ENCODE results near the gene KIF6.

KIF6 gene

GRCh38 chr6:39657355-39658135, 67.7 kb downstream of the KIF6 start:
- DNase-seq (ENCODE audit: low read depth), result no peak

DNA sequence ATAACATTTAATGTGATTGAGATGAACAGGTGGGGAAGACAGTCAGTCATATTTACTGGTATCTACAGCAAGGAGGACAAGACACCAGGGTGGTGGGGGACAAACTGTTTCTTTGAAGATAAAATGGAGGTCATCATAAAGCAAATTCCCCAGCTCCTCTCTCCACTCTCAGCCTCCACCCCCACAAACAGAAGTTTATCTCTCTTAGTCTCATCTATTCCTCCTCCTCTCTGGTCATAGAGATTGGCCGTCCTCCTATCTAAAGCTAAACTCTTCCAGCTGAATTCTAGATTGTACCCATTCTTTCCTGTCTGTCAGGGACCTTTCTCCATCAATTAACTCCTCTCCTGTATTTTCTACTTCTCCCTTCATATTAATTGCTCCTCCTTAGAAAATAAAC, 71.1 kb downstream of the KIF6 start:
- DNase-seq (ENCODE audit: low read depth), result no peak

DNA sequence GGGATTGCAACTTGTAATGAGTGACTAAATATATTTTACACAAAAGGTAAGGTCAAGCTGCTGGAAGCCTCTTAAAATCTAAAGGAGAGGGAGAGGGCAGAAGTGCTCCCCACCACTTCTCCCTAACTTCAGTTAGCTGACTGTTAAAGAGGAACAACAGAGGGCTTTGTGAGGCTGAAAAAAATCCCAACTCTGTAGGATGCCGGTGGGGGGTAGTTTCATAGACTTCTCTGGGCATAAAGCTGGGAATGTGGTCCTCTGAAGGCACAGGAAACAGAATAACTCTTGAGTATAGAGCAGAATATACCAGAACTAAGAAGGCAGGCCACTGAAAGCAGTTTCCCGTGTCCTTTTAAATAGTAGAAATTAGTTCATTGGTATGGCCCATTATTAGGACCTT, 71.6 kb downstream of the KIF6 start:
- DNase-seq (ENCODE audit: low read depth), result no peak

GRCh38 chr6:39649996-39650395, 75.2 kb downstream of the KIF6 start:
- no peak for DNase-seq (ENCODE audit: low read depth)

DNA sequence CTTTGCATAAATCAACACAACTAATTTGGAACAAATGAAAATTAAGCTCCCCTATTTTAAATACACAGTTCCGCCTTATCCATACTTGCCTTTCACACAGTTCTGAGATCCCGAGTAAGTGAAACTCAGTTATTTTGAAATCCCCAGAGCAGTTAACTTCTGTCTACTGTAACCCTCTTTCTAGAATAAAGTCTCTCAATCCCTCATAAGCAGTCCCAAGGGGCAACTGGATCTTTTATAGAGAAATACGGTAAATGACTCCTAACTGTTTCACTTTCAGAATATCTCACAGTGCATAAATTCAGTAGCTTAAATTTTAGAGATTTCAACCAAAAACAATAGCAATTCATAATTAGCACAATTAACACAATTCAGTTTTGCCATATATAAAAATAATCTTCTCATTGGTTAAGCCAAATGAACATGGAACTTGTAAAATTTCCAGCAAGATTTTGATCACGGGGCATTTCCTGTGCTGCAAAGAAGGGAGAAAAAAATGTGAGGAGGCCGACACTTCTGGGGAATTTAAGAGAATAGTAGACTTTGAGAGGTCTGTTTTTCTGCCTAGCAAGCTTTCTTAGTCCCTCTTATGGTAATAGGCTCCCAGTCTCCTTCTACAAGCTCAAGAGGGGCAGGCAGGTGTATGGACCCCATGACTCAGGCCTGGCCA, 78.3 kb downstream of the KIF6 start:
- no peak for DNase-seq (ENCODE audit: low read depth)

DNA sequence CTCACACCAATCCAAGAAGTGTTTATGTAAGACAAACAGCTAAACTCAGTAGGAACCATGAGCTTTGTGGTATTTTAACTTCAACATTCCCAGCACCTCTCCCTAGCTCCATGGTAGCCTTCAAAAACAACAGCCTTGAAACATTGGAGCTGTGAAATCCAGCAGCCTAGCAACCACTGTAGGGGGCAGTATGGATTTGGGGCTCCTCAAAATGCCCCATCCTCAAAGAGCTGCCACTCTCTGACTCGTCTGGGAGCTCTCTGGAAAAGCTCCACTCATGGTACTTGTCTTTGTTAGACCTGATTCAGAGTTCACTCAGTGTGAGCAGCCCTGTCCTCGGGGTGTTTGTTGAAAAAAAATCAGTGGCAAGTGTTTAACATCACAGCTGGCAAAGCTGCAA, 82.9 kb downstream of the KIF6 start:
- no peak for DNase-seq (ENCODE audit: low read depth)

GRCh38 chr6:39638126-39638822, 86.9 kb downstream of the KIF6 start:
- no peak for DNase-seq (ENCODE audit: low read depth)

GRCh38 chr6:39634646-39635341, 90.4 kb downstream of the KIF6 start:
- no peak for DNase-seq (ENCODE audit: low read depth)

DNA sequence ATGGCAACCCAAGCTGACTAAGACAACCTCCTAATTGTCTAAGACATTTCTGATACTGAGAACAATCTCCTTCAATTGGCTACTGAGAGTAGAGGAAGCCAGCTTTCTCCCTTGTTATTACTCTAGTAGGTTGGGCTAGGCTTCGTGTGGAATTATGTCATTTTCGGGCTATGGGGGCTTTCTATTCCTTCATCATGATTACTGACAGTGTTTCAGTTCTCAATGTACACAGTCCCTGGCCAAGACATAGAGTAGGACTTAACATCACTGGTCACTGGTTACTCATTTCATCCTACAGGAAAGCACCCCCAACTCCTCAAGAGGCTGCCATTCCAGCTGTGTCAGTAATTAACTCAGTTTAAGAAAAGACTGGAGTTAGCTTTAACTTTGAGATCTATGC, 100.0 kb downstream of the KIF6 start:
- DNase-seq (ENCODE audit: low read depth), result no peak

GRCh38 chr6:39623750-39624149, 101.5 kb downstream of the KIF6 start:
- DNase-seq (ENCODE audit: low read depth), result no peak

- no peak for DNase-seq (ENCODE audit: low read depth)
These were observed 107.7 kb downstream of the KIF6 start for GRCh38 chr6:39617520-39617919.

DNA sequence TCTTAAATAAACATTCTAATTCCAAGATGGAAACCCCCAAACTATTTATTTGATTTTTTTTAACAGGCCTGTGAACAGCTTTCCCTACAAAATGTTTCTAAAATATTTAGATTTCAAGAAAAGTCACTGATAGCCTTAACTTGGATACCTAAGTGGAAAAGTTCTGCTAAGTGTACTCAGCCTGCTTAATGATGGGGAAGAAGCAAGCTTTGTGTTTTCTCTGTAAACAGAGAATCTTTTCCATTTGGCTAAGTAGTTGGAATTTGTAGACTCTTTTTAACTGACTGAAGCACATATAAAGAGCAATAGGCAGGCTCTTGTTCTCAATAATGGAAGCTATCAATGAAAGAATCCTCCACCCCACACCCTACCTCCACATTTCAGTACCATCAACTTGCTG, 108.2 kb downstream of the KIF6 start:
- no peak for DNase-seq (ENCODE audit: low read depth)

DNA sequence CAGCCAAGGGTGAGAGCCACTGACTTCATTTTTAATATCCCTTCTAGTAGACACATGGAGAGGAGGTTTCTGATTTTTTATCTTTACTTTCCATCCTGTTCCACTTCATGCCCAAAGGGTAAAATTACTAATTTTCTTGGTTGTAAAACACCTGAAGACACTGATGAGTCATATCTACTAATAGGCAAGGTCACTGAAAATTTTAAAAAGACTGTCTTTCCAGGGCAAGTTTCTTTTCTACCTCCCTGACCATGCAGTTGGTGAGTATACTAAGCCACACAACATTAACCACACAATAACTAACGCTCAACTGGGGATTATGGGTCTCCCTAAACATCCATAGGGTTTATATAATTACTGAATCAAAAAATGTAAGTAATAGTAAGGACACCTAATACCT, 109.6 kb downstream of the KIF6 start:
- DNase-seq (ENCODE audit: low read depth), result no peak

DNA sequence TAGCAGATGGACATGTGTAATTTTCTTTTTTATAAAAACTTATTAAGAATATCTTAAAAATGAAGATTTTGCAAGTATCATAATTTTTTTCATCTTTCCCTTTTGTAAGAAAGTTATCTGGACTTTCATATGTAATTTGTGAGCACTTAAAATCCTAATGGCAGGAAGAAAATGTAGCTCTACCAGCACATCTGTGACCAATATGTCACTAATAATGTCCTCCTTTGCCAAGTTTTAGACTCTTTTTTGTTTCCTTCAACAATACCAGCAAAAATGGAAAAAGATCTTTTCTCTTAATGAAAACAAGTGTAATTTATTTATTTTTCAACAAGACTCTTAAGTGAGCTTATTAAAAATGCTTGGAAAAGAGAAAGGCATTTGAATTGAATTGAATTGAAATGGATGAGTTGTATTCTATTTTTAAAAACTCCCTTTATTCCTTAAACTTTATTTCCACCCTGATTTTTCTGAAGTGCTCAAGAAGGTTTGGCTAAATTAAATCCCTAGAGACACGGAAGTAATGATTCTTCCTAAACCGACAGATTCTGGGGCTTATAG, 110.7 kb downstream of the KIF6 start:
- DNase-seq (ENCODE audit: low read depth), result no peak

GRCh38 chr6:39610221-39610620, 115.0 kb downstream of the KIF6 start:
- no peak for DNase-seq (ENCODE audit: low read depth)

- DNase-seq (ENCODE audit: low read depth), result no peak
These were observed 116.4 kb downstream of the KIF6 start for GRCh38 chr6:39608652-39609345.

DNA sequence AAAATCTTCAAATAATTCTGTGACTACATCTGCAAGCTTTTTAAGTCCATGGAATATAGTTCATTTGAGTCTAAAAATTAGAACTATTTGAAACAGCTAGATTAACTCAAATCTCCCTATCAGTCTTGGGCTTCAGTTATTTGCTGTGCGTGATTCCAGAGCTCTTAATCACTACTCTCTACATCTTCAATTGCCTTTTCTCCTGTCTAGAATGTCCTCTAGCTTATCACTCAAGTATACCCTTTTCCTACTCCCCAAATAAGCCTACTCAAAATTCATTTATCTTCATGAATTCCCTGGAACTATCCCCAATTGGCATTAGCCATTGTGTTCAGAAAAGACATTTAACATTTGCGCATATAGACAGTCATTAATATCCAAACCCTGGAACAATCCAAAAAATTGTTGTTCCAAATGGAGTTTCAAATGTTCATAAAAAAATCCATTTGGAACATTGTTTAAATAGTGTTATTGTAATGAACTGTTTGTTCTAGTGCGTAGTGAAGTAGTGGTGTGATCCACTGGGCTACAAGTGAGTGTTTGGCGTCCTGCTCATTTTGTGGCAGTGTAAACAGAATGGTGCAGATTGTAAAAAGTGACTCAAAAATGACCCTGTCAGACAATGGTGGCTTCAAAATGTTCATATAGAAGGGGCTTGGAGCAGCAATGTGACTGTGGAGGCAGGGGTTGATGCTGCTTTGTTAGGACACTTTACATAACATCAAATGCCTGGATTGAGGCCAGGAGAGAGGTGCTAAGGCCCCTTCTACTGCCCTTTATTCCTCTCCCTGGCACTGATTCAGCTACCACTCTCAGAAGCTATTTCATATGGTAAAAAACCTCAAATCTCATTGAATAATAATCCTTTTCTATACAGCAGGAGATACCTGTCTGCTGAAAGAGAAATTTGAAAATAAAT, 122.3 kb downstream of the KIF6 start:
- no peak for DNase-seq (ENCODE audit: low read depth)

DNA sequence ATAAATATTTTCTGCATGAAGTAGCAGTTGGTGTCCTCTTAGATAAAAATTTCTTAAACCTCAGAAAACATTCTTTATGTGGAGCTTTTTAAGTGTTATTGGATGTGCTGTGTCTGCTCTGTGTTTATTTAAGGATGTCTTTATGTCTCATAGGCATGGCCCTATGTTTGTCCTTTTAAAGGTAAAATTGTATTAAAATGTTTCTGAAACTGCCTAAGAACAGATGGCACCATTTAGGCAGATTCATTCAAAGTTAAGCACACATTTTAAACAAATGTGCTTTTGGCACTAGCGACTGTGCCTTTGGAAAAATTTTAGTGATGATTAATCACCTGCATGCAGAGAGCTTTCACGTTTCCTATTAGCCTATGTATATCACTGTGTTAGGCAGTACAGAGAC, 125.2 kb downstream of the KIF6 start:
- DNase-seq (ENCODE audit: low read depth), result no peak

DNA sequence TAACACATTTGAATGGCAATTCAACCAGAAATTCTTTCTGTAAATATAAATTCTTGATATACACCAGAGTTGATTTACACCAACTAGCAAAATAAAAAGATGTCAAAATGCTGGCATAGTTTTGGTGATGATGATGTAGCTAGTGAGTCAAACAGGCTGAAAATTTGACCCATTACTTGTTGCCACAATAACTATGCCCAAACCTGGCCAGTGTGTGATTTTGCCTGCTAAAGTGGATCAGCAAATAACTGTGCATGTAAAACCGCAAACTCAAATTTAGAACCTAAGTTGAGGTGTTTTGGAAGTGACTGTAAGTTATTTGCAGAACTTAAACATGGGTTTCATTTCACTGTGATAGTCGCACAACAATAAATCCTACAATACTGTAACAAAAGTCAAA, 125.9 kb downstream of the KIF6 start:
- no peak for DNase-seq (ENCODE audit: low read depth)

DNA sequence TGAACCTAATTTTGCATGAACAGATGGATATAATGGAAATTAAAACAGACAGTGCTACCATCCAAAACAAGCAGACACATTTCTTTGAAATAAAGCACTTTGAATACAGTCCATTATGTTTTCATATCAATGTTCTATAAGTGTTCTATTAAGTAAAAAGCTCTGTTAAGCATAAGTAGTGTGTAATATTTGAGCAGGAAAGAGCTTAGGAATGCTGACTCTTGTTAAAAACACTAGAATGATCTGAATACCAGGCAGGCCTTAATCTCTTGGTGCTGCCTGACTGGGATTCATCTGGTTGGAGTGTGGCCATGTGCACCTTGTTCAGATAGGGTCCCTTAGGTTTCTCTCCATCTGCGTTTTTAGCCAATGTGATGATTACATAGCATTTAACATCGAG, 130.9 kb downstream of the KIF6 start:
- no peak for DNase-seq (ENCODE audit: low read depth)

GRCh38 chr6:39593646-39594045, 131.6 kb downstream of the KIF6 start:
- DNase-seq (ENCODE audit: low read depth), result no peak
